WTC11 (cell line): ENCODE data around the gene TFPI2. TPM values are rescaled to one million over a fixed set of nuclear protein-coding genes. Genes with fewer than 3 reads are reported as not detected.

Experiments
- ATAC-seq: fragments of 200-7000 bp; cut with Tn5 transposase; 2 replicates; pipeline ENCODE4 v1.10.0; 2021; ENCODE audit warnings: mild to moderate bottlenecking, moderate library complexity
- CTCF ChIA-PET: fragments of 300-600 bp; sonication (Branson Sonifier 250); formaldehyde crosslinking; loops from one replicate; lab custom pipeline; 2021; ENCODE audit warnings: antibody characterized with exemption; lab: Charles Lee
- POLR2A ChIA-PET: fragments of 350-600 bp; sonication (Branson Sonifier 250); formaldehyde crosslinking; loops from one replicate; lab custom pipeline; 2021; ENCODE audit warnings: antibody characterized with exemption; lab: Charles Lee
- DNase-seq: peaks from one replicate; pipeline ENCODE4 v3.0.0; 2021; ENCODE audit warnings: low spot score
- H3K27ac Mint-ChIP-seq: 2 replicates; pipeline ENCODE4 v1.8.0; 2021; ENCODE audit warnings: mixed read lengths
- H3K27me3 Mint-ChIP-seq: 2 replicates; pipeline ENCODE4 v1.8.0; 2021; ENCODE audit warnings: low read depth, mild to moderate bottlenecking, moderate library complexity, mixed read lengths
- H3K36me3 Mint-ChIP-seq: 2 replicates; pipeline ENCODE4 v1.8.0; 2021; ENCODE audit warnings: mixed read lengths
- H3K4me1 Mint-ChIP-seq: 2 replicates; pipeline ENCODE4 v1.8.0; 2022; ENCODE audit warnings: mixed read lengths
- H3K4me3 Mint-ChIP-seq: 2 replicates; pipeline ENCODE4 v1.8.0; 2021; ENCODE audit warnings: mild to moderate bottlenecking, moderate library complexity, mixed read lengths
- H3K9me3 Mint-ChIP-seq: 2 replicates; pipeline ENCODE4 v1.8.0; 2021; ENCODE audit warnings: mixed read lengths
- ELF4 ChIP-seq: sonication (generic); formaldehyde crosslinking; IDR thresholded peaks from 2 replicates; pipeline ENCODE4 v1.8.1; 2022; ENCODE audit warnings: low read depth, mild to moderate bottlenecking, moderate library complexity, missing genetic modification reagents
- EMX1 ChIP-seq: fragments of 250-450 bp; sonication (Bioruptor Pico); IDR thresholded peaks from 2 replicates; pipeline ENCODE4 v1.8.0; 2021; ENCODE audit warnings: mild to moderate bottlenecking
- FOXK1 ChIP-seq: sonication (generic); formaldehyde crosslinking; IDR thresholded peaks from 2 replicates; pipeline ENCODE4 v1.8.0; 2022; ENCODE audit warnings: mild to moderate bottlenecking, moderate library complexity, missing genetic modification reagents
- GABPB1 ChIP-seq: sonication (generic); formaldehyde crosslinking; IDR thresholded peaks from 2 replicates; pipeline ENCODE4 v1.8.1; 2023; ENCODE audit warnings: mild to moderate bottlenecking, missing genetic modification reagents
- GRHL2 ChIP-seq: fragments of 250-450 bp; sonication (Bioruptor Pico); IDR thresholded peaks from 2 replicates; pipeline ENCODE4 v1.8.0; 2022; ENCODE audit warnings: mild to moderate bottlenecking, moderate library complexity; ENCODE audit not compliant: insufficient replicate concordance, severe bottlenecking
- HMGXB4 ChIP-seq: sonication (generic); formaldehyde crosslinking; IDR thresholded peaks from 2 replicates; pipeline ENCODE4 v1.8.1; 2023; ENCODE audit warnings: mild to moderate bottlenecking, moderate library complexity, missing genetic modification reagents
- JAZF1 ChIP-seq: fragments of 250-450 bp; sonication (Bioruptor Pico); IDR thresholded peaks from 2 replicates; pipeline ENCODE4 v1.9.0; 2021; ENCODE audit warnings: moderate library complexity, mild to moderate bottlenecking, inconsistent platforms
- MLX ChIP-seq: sonication (generic); formaldehyde crosslinking; IDR thresholded peaks from 2 replicates; pipeline ENCODE4 v1.8.1; 2023; ENCODE audit warnings: mild to moderate bottlenecking, missing genetic modification reagents, moderate library complexity
- MYBL2 ChIP-seq: sonication (generic); formaldehyde crosslinking; IDR thresholded peaks from 2 replicates; pipeline ENCODE4 v1.8.1; 2023; ENCODE audit warnings: mild to moderate bottlenecking, moderate library complexity, missing genetic modification reagents
- NFE2L1 ChIP-seq: sonication (generic); formaldehyde crosslinking; IDR thresholded peaks from 2 replicates; pipeline ENCODE4 v1.8.1; 2023; ENCODE audit warnings: missing genetic modification reagents
- PRRX2 ChIP-seq: fragments of 250-450 bp; sonication (Bioruptor Pico); IDR thresholded peaks from 2 replicates; pipeline ENCODE4 v1.8.0; 2021; ENCODE audit warnings: mild to moderate bottlenecking
- SMAD3 ChIP-seq: sonication (generic); formaldehyde crosslinking; IDR thresholded peaks from 2 replicates; pipeline ENCODE4 v1.8.0; 2022; ENCODE audit warnings: missing genetic modification reagents, mild to moderate bottlenecking, borderline replicate concordance
- TCF7 ChIP-seq: sonication (generic); formaldehyde crosslinking; IDR thresholded peaks from 2 replicates; pipeline ENCODE4 v1.8.0; 2022; ENCODE audit warnings: mild to moderate bottlenecking, low read depth, missing genetic modification reagents, moderate library complexity
- ZMAT4 ChIP-seq: fragments of 250-450 bp; sonication (Bioruptor Pico); IDR thresholded peaks from 2 replicates; pipeline ENCODE4 v1.9.0; 2021; ENCODE audit warnings: mild to moderate bottlenecking
- ZNF121 ChIP-seq: sonication (generic); formaldehyde crosslinking; IDR thresholded peaks from 2 replicates; pipeline ENCODE4 v1.8.0; 2023; ENCODE audit warnings: missing genetic modification reagents
- ZNF219 ChIP-seq: sonication (generic); formaldehyde crosslinking; IDR thresholded peaks from 2 replicates; pipeline ENCODE4 v1.8.0; 2023; ENCODE audit warnings: missing genetic modification reagents, mild to moderate bottlenecking, borderline replicate concordance
- ZNF232 ChIP-seq: sonication (generic); formaldehyde crosslinking; IDR thresholded peaks from 2 replicates; pipeline ENCODE4 v1.8.0; 2022; ENCODE audit warnings: mild to moderate bottlenecking, missing genetic modification reagents
- total RNA-seq: library from RNA; stranded (reverse); gene quantifications from 3 replicates; pipeline ENCODE4 v1.2.3, GENCODE V29; 2021
- TF ChIP-seq, protein P1 (sequence below): sonication (generic); formaldehyde crosslinking; IDR thresholded peaks from 2 replicates; pipeline ENCODE4 v1.8.1; 2022; ENCODE audit warnings: low read depth, missing genetic modification reagents, borderline replicate concordance
- TF ChIP-seq, protein P2 (sequence below): sonication (generic); formaldehyde crosslinking; IDR thresholded peaks from 2 replicates; pipeline ENCODE4 v1.8.1; 2022; ENCODE audit warnings: mild to moderate bottlenecking, missing genetic modification reagents, moderate library complexity, borderline replicate concordance

The TFPI2 gene
- total RNA-seq, 1 experiment from 2014 or later = 10.4 TPM

DNA sequence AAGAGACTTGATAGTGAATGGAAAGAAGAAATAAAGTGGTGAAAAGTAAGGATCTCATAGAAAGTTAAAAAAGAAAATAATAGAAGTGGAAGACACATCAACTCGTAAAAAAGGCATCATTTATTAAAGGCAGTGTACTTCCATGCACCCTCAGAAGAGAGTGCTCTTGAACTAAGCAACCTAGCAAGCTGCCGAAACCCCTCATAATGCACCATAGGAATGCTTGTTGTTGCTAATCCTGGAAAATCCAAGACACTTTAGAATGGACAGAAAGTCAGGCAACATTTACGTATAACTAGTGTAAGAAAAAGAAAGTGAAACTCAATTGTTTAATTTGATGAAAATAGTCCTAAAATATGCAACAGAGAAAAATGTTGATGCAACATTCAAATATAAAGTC is 12.8 kb downstream of the TFPI2 start:
- H3K27ac Mint-ChIP-seq = no peak overlapping the region
- no peak for TF ChIP-seq EMX1 (CRISPR knock-in tag)
- TF ChIP-seq JAZF1 (CRISPR knock-in tag) = no peak
- no peak for TF ChIP-seq NFE2L1 (CRISPR knock-in tag)
- TF ChIP-seq, protein P1, sequence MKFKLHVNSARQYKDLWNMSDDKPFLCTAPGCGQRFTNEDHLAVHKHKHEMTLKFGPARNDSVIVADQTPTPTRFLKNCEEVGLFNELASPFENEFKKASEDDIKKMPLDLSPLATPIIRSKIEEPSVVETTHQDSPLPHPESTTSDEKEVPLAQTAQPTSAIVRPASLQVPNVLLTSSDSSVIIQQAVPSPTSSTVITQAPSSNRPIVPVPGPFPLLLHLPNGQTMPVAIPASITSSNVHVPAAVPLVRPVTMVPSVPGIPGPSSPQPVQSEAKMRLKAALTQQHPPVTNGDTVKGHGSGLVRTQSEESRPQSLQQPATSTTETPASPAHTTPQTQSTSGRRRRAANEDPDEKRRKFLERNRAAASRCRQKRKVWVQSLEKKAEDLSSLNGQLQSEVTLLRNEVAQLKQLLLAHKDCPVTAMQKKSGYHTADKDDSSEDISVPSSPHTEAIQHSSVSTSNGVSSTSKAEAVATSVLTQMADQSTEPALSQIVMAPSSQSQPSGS (CRISPR knock-in tag) = no peak
- no peak for TF ChIP-seq GRHL2 (CRISPR knock-in tag)
- TF ChIP-seq, protein P2, sequence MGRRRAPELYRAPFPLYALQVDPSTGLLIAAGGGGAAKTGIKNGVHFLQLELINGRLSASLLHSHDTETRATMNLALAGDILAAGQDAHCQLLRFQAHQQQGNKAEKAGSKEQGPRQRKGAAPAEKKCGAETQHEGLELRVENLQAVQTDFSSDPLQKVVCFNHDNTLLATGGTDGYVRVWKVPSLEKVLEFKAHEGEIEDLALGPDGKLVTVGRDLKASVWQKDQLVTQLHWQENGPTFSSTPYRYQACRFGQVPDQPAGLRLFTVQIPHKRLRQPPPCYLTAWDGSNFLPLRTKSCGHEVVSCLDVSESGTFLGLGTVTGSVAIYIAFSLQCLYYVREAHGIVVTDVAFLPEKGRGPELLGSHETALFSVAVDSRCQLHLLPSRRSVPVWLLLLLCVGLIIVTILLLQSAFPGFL = no peak
- TF ChIP-seq ELF4 (CRISPR knock-in tag) = no peak
- no peak for TF ChIP-seq ZNF121
- no peak for TF ChIP-seq ZMAT4 (CRISPR knock-in tag)
- TF ChIP-seq ZNF232 = no peak
- TF ChIP-seq HMGXB4 (CRISPR knock-in tag) = no peak
- no peak for TF ChIP-seq SMAD3 (CRISPR knock-in tag)
- TF ChIP-seq MLX = no peak
- no peak for TF ChIP-seq ZNF219 (CRISPR knock-in tag)
- TF ChIP-seq PRRX2 (CRISPR knock-in tag) = no peak
- POLR2A ChIA-PET = no interaction called here
- DNase-seq (no peak), ATAC-seq (no peak)
- no peak overlapping the region for H3K4me3 Mint-ChIP-seq
- peaks cover 11% of the 10 kb centered on the region for H3K4me1 Mint-ChIP-seq
- H3K9me3 Mint-ChIP-seq = peaks cover 44% of the 10 kb centered on the region
- H3K27me3 Mint-ChIP-seq = no peaks in the 10 kb centered on the region
- peaks cover 31% of the 10 kb centered on the region for H3K36me3 Mint-ChIP-seq
- CTCF ChIA-PET = no interaction called here

DNA sequence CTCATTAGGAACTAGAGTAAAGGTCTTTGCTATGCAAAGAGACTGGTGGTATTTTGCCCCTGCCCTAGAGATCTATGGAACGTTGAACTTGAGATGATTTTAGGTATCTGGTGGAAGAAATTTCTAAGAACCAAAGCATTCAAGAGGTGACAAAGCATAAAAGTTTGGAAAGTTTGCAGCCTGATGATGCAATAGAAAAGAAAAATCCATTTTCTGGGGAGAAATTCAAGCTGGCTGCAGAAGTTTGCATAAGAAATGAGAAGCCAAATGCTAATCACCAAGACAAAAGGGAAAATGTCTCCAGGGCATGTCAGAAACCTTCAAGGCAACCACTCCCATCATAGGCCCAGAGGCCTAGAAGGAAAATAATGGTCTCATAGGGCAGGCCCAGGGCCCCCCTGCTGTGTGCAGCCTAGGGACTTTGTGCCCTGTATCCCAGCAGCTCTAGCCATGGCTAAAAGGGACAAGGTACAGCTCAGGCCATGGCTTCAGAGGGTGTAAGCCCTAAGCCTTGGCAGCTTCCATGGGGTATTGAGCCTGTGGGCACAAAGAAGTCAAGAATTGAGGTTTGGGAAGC is 16.5 kb downstream of the TFPI2 start:
- Mint-ChIP-seq H3K4me3 (no peak overlapping the region), H3K4me1 (peaks cover 11% of the 10 kb centered on the region), H3K27me3 (no peaks in the 10 kb centered on the region), H3K36me3 (peaks cover 24% of the 10 kb centered on the region), H3K9me3 (peaks cover 38% of the 10 kb centered on the region), H3K27ac (no peak overlapping the region; the same call in 1 of the 2 replicates)
- ATAC-seq = peak; percentile 79
- POLR2A ChIA-PET = no interaction called here
- peak; percentile 34 for DNase-seq
- TF ChIP-seq FOXK1 (CRISPR knock-in tag) (no peak), MYBL2 (no peak), GABPB1 (CRISPR knock-in tag) (no peak), EMX1 (CRISPR knock-in tag) (no peak), TCF7 (no peak)
- TF ChIP-seq, protein P2 = no peak
- CTCF ChIA-PET = no interaction called here
